ENCODE results near the gene NUDT6. TPM values are rescaled to one million over a fixed set of nuclear protein-coding genes. Genes with fewer than 3 reads are reported as not detected.

NUDT6 gene
- total RNA-seq, 1 donor from 2014 or later: 4.0 TPM

DNA sequence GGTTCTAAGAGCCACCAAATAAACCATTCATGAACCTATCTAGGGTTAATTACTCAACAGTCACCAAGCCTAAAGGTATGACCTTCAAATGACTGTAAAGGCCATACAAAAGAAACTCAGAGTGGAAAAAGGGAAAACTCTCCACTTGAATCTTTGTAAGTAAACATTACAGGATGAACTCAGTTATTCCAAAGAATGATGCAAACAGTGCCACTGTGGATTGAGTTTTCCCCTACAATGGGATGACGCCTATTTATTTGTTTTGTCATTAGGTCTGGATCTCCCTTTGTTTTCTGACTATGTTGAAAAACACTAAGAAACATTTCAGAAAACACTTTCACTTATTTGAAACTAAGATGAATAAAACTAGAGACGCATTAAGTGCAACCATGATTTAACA lies 12.7 kb downstream of the NUDT6 start:
- no peak for DNase-seq
- no peaks in the 10 kb centered on the region for H3K36me3 Mint-ChIP-seq (ENCODE audit: unreplicated experiment)
- H3K9me3 Mint-ChIP-seq (ENCODE audit: unreplicated experiment): no peaks in the 10 kb centered on the region
- no peak overlapping the region for H3K27ac Mint-ChIP-seq (ENCODE audit: unreplicated experiment)
- H3K4me1 Mint-ChIP-seq (ENCODE audit: low read depth, unreplicated experiment): no peaks in the 10 kb centered on the region
- H3K4me3 Mint-ChIP-seq (ENCODE audit: unreplicated experiment): no peak overlapping the region
- TF ChIP-seq, protein P1, sequence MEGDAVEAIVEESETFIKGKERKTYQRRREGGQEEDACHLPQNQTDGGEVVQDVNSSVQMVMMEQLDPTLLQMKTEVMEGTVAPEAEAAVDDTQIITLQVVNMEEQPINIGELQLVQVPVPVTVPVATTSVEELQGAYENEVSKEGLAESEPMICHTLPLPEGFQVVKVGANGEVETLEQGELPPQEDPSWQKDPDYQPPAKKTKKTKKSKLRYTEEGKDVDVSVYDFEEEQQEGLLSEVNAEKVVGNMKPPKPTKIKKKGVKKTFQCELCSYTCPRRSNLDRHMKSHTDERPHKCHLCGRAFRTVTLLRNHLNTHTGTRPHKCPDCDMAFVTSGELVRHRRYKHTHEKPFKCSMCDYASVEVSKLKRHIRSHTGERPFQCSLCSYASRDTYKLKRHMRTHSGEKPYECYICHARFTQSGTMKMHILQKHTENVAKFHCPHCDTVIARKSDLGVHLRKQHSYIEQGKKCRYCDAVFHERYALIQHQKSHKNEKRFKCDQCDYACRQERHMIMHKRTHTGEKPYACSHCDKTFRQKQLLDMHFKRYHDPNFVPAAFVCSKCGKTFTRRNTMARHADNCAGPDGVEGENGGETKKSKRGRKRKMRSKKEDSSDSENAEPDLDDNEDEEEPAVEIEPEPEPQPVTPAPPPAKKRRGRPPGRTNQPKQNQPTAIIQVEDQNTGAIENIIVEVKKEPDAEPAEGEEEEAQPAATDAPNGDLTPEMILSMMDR (IDR thresholded peaks at IDR 0.05; ENCODE audit: partially characterized antibody, unreplicated experiment): no peak
- no peaks in the 10 kb centered on the region for H3K27me3 Mint-ChIP-seq (ENCODE audit: unreplicated experiment)

DNA sequence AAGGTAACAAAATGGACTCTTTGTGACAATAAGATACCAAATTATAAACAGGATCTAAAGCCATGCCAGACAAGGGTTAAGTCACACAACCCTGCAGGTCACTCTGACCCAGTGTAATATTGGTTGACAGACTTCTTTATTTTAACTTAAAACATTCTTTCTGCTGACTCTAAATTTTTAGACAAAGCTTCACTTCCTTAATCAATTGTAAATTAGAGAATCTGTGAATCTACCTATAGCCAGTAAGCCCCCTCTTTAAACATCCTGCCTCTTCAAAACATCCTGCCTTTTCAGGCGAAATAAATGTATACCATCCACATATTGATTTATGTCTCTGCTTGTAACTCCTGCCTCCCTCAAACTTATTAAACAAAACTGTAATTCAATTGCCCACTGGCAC lies 14.2 kb downstream of the NUDT6 start:
- Mint-ChIP-seq H3K4me1 (ENCODE audit: low read depth, unreplicated experiment) (peaks cover 2% of the 10 kb centered on the region), H3K27ac (ENCODE audit: unreplicated experiment) (no peak overlapping the region), H3K27me3 (ENCODE audit: unreplicated experiment) (no peaks in the 10 kb centered on the region), H3K9me3 (ENCODE audit: unreplicated experiment) (no peaks in the 10 kb centered on the region), H3K4me3 (ENCODE audit: unreplicated experiment) (no peak overlapping the region), H3K36me3 (ENCODE audit: unreplicated experiment) (no peaks in the 10 kb centered on the region)
- no peak for DNase-seq
- TF ChIP-seq, protein P1 (IDR thresholded peaks at IDR 0.05; ENCODE audit: partially characterized antibody, unreplicated experiment): no peak

DNA sequence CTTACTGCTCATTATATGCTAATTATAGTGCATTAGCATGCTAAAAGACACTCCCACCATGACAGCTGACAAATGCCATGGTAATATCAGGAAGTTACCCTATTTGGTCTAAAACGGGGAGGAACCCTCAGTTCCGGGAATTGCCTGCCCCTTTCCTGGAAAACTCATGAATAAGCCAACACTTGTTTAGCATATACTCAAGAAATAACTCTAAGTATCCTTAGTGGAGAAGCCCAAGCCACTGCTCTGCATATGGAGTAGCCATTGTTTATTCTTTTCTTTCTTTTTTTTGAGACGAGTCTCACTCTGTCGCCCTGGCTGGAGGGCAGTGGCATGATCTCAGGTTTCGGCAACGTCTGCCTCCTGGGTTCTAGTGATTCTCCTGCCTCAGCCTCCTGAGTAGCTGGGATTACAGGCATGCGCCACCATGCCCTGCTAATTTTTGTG lies 15.5 kb downstream of the NUDT6 start:
- Mint-ChIP-seq H3K36me3 (ENCODE audit: unreplicated experiment) (no peaks in the 10 kb centered on the region), H3K9me3 (ENCODE audit: unreplicated experiment) (no peaks in the 10 kb centered on the region), H3K27ac (ENCODE audit: unreplicated experiment) (no peak overlapping the region), H3K4me3 (ENCODE audit: unreplicated experiment) (no peak overlapping the region), H3K4me1 (ENCODE audit: low read depth, unreplicated experiment) (peaks cover 2% of the 10 kb centered on the region), H3K27me3 (ENCODE audit: unreplicated experiment) (no peaks in the 10 kb centered on the region)
- TF ChIP-seq, protein P1 (IDR thresholded peaks at IDR 0.05; ENCODE audit: partially characterized antibody, unreplicated experiment): no peak
- DNase-seq: no peak

DNA sequence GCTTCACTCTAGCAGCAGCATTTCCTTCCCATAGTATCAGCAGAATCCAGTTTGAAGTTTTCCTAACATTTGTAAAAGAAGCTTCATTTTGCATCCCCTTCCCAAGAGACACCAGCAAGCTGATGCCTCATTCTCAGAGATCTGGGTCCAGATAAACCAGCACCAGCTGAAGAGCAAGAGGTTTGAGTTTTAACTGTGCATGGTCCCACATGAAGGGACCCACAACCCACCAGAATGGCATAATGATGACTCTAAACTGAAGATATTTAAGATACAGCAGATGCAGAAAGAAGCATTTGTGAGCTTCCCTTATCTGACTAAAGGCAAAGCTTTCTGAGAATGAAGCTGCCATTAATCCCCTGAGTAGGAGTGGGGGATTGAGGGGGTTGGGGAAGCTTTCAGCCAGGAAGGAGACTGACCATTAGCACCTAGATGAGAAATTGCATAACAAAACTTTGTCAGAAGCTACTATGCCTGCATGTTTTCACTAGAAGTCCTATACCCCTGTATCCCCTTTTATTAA lies 18.6 kb downstream of the NUDT6 start:
- Mint-ChIP-seq H3K4me1 (ENCODE audit: low read depth, unreplicated experiment) (peaks cover 2% of the 10 kb centered on the region), H3K9me3 (ENCODE audit: unreplicated experiment) (peaks cover 2% of the 10 kb centered on the region), H3K27ac (ENCODE audit: unreplicated experiment) (no peak overlapping the region), H3K4me3 (ENCODE audit: unreplicated experiment) (no peak overlapping the region), H3K36me3 (ENCODE audit: unreplicated experiment) (no peaks in the 10 kb centered on the region), H3K27me3 (ENCODE audit: unreplicated experiment) (no peaks in the 10 kb centered on the region)
- TF ChIP-seq, protein P1 (IDR thresholded peaks at IDR 0.05; ENCODE audit: partially characterized antibody, unreplicated experiment): no peak
- no peak for DNase-seq

DNA sequence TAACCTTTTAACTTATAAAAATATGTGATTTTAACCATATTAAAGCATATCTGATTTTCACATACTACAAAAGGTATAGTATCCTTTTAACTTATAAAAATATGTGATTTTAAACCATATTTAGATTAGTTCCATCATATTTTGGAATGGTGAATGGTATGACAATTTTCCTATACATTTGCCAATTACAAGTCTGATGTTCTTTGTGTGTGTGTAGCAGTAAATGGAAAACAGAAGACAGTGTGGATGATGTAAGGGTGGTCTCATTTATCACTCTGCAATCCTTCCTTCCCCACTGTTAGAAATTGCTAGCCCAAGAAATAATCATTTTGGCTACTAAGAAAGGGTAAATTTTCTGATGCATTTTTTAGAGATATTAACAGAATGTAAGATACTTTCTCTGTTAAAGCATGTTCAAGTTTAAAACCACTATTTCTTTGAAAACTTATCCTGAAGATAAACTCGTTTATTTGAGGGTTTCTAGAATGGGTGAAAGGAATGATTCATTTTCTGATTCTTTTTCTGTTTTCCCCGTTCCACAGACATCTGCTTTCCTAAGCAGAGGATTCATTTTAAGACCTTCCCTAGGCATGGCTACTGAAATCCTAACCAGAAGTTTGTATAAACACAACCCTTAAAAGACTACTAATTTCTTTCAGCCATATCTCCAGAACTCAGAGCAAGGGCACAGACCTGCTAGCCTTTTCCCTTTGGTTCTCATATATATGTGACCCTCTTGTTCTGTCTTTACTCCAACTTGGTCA lies 21.0 kb downstream of the NUDT6 start:
- Mint-ChIP-seq H3K36me3 (ENCODE audit: unreplicated experiment) (no peaks in the 10 kb centered on the region), H3K27ac (ENCODE audit: unreplicated experiment) (no peak overlapping the region), H3K4me3 (ENCODE audit: unreplicated experiment) (no peak overlapping the region), H3K9me3 (ENCODE audit: unreplicated experiment) (peaks cover 2% of the 10 kb centered on the region), H3K27me3 (ENCODE audit: unreplicated experiment) (no peaks in the 10 kb centered on the region), H3K4me1 (ENCODE audit: low read depth, unreplicated experiment) (peaks cover 2% of the 10 kb centered on the region)
- TF ChIP-seq, protein P1 (IDR thresholded peaks at IDR 0.05; ENCODE audit: partially characterized antibody, unreplicated experiment): no peak
- DNase-seq: no peak

Data from glutamatergic neuron (in vitro differentiated cells).